Fibroblast of villous mesenchyme (primary cell): ENCODE data around the gene GSG1L2. TPM values are rescaled to one million over a fixed set of nuclear protein-coding genes. Genes with fewer than 3 reads are reported as not detected.

Experiments
- DNase-seq: peaks from one replicate; pipeline ENCODE4 v3.0.0-alpha.2; 2010; ENCODE audit warnings: low read depth
- H3K4me3 ChIP-seq: 2 replicates; pipeline ENCODE4 v1.5.1; 2011; ENCODE audit warnings: low read depth, mild to moderate bottlenecking, low read length
- total RNA-seq: library from RNA; depleted of rRNA; stranded (reverse); fragments of >200 nt; gene quantifications from 2 replicates; pipeline ENCODE4 v1.2.3, GENCODE V29; 2012
- TF ChIP-seq, protein P1 (sequence below): IDR thresholded peaks from 2 replicates; pipeline ENCODE4 v1.5.1; 2012; ENCODE audit warnings: low read depth, mild to moderate bottlenecking, low read length; ENCODE audit not compliant: insufficient read depth

GSG1L2 gene
- total RNA-seq, 1 donor: not detected

- DNase-seq: peak; percentile 75
- H3K4me3 ChIP-seq: no peak overlapping the region
- TF ChIP-seq, protein P1, sequence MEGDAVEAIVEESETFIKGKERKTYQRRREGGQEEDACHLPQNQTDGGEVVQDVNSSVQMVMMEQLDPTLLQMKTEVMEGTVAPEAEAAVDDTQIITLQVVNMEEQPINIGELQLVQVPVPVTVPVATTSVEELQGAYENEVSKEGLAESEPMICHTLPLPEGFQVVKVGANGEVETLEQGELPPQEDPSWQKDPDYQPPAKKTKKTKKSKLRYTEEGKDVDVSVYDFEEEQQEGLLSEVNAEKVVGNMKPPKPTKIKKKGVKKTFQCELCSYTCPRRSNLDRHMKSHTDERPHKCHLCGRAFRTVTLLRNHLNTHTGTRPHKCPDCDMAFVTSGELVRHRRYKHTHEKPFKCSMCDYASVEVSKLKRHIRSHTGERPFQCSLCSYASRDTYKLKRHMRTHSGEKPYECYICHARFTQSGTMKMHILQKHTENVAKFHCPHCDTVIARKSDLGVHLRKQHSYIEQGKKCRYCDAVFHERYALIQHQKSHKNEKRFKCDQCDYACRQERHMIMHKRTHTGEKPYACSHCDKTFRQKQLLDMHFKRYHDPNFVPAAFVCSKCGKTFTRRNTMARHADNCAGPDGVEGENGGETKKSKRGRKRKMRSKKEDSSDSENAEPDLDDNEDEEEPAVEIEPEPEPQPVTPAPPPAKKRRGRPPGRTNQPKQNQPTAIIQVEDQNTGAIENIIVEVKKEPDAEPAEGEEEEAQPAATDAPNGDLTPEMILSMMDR: no peak
Measured at GRCh38 chr17:9817086-9817485, 4.8 kb downstream of the GSG1L2 start.

DNA sequence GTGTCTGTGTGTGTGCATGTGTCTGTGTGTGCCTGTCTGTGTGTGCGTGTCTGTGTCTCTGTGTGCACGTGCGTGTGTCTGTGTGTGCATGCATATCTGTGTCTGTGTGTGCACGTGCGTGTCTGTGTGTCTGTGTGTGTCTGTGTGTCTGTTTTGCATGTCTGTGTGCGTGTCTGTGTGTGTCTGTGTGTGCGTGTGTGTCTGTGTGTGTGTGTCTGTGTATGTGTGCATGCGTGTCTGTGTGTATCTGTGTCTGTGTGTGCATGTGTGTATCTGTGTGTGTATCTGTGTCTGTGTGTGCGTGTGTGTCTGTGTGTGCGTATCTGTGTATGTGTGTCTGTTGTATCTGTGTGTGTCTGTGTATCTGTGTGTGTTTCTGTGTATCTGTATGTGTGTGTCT lies 5.4 kb downstream of the GSG1L2 start:
- no peak overlapping the region for H3K4me3 ChIP-seq
- DNase-seq: no peak
- TF ChIP-seq, protein P1: no peak

- no peak for DNase-seq
- TF ChIP-seq, protein P1: no peak
- no peak overlapping the region for H3K4me3 ChIP-seq
Measured at GRCh38 chr17:9814337-9814945, 7.4 kb downstream of the GSG1L2 start.

- TF ChIP-seq, protein P1: no peak
- no peak overlapping the region for H3K4me3 ChIP-seq
- DNase-seq: no peak
Measured at GRCh38 chr17:9813166-9813565, 8.7 kb downstream of the GSG1L2 start.

DNA sequence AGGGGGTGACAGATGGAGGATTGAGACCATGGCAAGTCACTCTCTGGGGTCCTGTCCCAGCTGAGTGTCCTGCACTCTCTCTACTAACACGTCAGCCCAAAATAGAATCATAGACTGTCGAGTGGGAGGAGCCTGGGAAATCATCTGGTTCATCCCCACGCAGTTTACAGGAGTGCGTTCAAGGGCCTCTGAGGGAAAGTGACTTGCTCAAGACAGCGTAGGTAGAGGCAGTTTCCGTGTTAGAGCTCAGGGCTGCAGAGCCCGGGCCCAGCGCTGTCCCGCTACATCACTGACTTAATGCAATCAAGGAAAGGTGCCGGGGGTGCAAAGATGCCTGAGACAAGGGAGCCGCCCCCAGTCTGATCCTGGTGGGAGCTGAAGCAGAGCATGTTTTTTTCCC lies 10.3 kb downstream of the GSG1L2 start:
- TF ChIP-seq, protein P1: no peak
- DNase-seq: no peak
- H3K4me3 ChIP-seq: no peak overlapping the region

GRCh38 chr17:9811086-9811485 lies 10.8 kb downstream of the GSG1L2 start:
- no peak for DNase-seq
- H3K4me3 ChIP-seq: no peak overlapping the region
- TF ChIP-seq, protein P1: no peak

GRCh38 chr17:9810100-9810949 lies 11.6 kb downstream of the GSG1L2 start:
- H3K4me3 ChIP-seq: no peak overlapping the region
- DNase-seq: no peak
- TF ChIP-seq, protein P1: no peak
